ENCODE data around the gene ACTR1A. TPM values are rescaled to one million over a fixed set of nuclear protein-coding genes. Genes with fewer than 3 reads are reported as not detected.

Gene ACTR1A
- total RNA-seq, 1 donor from 2014 or later, result 42.1 TPM

Other genes starting within 250 kb of the ACTR1A start
- gene NFKB2, start 107.0 kb downstream of the ACTR1A start, total RNA-seq (ENCODE audit: insufficient read depth, low replicate concordance), result 13.5 TPM
- gene PSD, start 83.9 kb downstream of the ACTR1A start, total RNA-seq (ENCODE audit: insufficient read depth, low replicate concordance), result 11.6 TPM
- gene FBXL15, start 81.9 kb downstream of the ACTR1A start, total RNA-seq (ENCODE audit: insufficient read depth, low replicate concordance), result 20.2 TPM
- 22.9 TPM for gene CUEDC2, start 70.1 kb downstream of the ACTR1A start, total RNA-seq (ENCODE audit: insufficient read depth, low replicate concordance)
- gene C10orf95, start 51.2 kb downstream of the ACTR1A start, total RNA-seq (ENCODE audit: insufficient read depth, low replicate concordance), result not detected
- gene SUFU, start 1.3 kb upstream of the ACTR1A start, total RNA-seq (ENCODE audit: insufficient read depth, low replicate concordance), result 5.5 TPM
- 31.3 TPM for gene TRIM8, start 141.8 kb upstream of the ACTR1A start, total RNA-seq (ENCODE audit: insufficient read depth, low replicate concordance)
- gene ARL3, start 211.7 kb upstream of the ACTR1A start, total RNA-seq (ENCODE audit: insufficient read depth, low replicate concordance), result 7.2 TPM
- 9.4 TPM for gene SFXN2, start 211.9 kb upstream of the ACTR1A start, total RNA-seq (ENCODE audit: insufficient read depth, low replicate concordance)
- 35.9 TPM for gene WBP1L, start 241.2 kb upstream of the ACTR1A start, total RNA-seq (ENCODE audit: insufficient read depth, low replicate concordance)

All from umbilical cord (tissue), 1 donor.